IPS DF 6.9 (cell line): ENCODE data around the gene GALNT10.

Source experiments
- DNase-seq: peaks from one replicate; pipeline ENCODE4 v3.0.0-alpha.2; 2013; ENCODE audit warnings: low read depth, low spot score
- H3K27ac ChIP-seq: one replicate; pipeline ENCODE4 v1.5.1; 2013; ENCODE audit warnings: low read length, control low read depth
- H3K27me3 ChIP-seq: 2 replicates; pipeline ENCODE4 v1.6.1; 2013; ENCODE audit warnings: mild to moderate bottlenecking, low read length; ENCODE audit not compliant: control insufficient read depth, insufficient read depth
- H3K36me3 ChIP-seq: 2 replicates; pipeline ENCODE4 v1.6.1; 2013; ENCODE audit warnings: low read length; ENCODE audit not compliant: control insufficient read depth, insufficient read depth
- H3K4me1 ChIP-seq: 2 replicates; pipeline ENCODE4 v1.6.1; 2013; ENCODE audit warnings: low read length; ENCODE audit not compliant: control insufficient read depth, insufficient read depth
- H3K4me3 ChIP-seq: 2 replicates; pipeline ENCODE4 v1.5.1; 2013; ENCODE audit warnings: mild to moderate bottlenecking, low read length
- H3K9me3 ChIP-seq: 2 replicates; pipeline ENCODE4 v1.6.1; 2013; ENCODE audit warnings: low read length, inconsistent platforms; ENCODE audit not compliant: control insufficient read depth, insufficient read depth
- WGBS: extraction: QIAGEN DNeasy Blood & Tissue Kit; methylation state at CpG from one replicate; pipeline ENCODE4 v1.1.7; 2013; ENCODE audit warnings: mixed read lengths, missing lambda C conversion rate; ENCODE audit not compliant: insufficient read length, insufficient coverage; 5-methylcytosine and 5-hydroxymethylcytosine counted together

GALNT10 gene

DNA sequence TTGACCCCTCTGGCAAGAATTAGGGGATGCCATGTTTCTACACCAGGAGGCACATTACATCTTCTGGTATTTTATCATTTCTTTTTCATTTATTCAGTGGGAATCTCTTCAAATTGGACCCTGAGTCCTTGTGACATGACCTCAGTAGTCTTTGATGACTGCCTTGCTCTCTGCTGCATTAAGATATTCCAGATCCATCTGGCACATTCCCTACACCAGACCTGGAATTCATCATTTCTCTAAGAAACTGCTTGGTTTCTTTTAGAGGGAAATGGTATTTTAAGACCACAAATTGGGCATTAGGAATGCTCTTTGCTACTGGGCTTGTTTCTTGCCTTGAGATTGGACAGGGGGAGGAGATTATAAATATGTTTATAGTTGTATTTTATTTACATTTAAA is 61.0 kb downstream of the GALNT10 start:
- H3K4me1 ChIP-seq: peaks cover 1% of the 10 kb centered on the region
- no peaks in the 10 kb centered on the region for H3K9me3 ChIP-seq
- H3K27ac ChIP-seq: no peak overlapping the region
- H3K27me3 ChIP-seq: no peaks in the 10 kb centered on the region
- no peak for DNase-seq
- no peaks in the 10 kb centered on the region for H3K36me3 ChIP-seq
- H3K4me3 ChIP-seq: no peak overlapping the region

DNA sequence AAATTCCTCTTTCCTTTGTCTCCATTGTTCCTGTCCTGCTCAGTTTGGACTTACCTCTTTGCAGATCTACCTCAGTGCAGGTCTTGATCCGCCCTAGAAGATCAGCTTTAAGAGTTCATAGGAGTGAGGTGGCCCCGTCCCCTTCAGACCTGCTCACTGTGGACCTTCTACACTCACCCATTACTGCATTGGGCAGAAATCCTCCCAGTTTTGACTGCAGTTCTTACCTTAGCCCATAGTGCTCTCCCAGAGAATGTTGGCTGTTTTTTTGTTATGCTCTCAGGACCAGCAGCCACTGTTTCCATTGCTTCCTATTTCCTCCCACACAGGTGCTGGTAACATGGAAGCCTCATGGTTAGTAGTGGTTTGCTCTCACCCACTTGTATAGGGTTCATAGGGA is 63.3 kb downstream of the GALNT10 start:
- no CpG with 5 or more reads among the region's 2 CpGs for WGBS
- Histone ChIP-seq H3K36me3 (no peaks in the 10 kb centered on the region), H3K4me3 (no peak overlapping the region), H3K27ac (no peak overlapping the region), H3K27me3 (no peaks in the 10 kb centered on the region), H3K9me3 (no peaks in the 10 kb centered on the region), H3K4me1 (peaks cover 4% of the 10 kb centered on the region)
- no peak for DNase-seq

DNA sequence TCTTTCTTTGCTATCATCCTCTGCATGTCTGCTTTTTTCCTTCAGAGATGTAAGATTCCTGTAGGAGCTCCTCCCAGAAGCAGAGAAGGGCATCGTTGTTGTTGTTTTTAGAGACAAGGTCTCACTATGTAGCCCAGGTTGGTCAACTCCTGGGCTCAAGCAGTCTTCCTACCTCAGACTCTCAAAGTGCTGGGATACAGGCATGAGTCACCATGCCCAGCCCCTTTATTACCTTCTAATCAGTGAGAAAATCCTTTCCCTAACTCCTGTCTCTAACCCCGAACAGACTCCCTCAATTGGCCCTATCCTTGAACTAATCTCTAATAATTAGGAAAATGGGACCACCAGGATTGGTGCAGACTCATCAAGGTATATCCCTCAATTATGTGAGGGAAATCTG is 64.4 kb downstream of the GALNT10 start:
- H3K36me3 ChIP-seq: no peaks in the 10 kb centered on the region
- H3K27me3 ChIP-seq: no peaks in the 10 kb centered on the region
- no peak overlapping the region for H3K27ac ChIP-seq
- no peaks in the 10 kb centered on the region for H3K9me3 ChIP-seq
- no peak overlapping the region for H3K4me3 ChIP-seq
- DNase-seq: no peak
- peaks cover 4% of the 10 kb centered on the region for H3K4me1 ChIP-seq
- WGBS: no CpG with 5 or more reads among the region's 2 CpGs

DNA sequence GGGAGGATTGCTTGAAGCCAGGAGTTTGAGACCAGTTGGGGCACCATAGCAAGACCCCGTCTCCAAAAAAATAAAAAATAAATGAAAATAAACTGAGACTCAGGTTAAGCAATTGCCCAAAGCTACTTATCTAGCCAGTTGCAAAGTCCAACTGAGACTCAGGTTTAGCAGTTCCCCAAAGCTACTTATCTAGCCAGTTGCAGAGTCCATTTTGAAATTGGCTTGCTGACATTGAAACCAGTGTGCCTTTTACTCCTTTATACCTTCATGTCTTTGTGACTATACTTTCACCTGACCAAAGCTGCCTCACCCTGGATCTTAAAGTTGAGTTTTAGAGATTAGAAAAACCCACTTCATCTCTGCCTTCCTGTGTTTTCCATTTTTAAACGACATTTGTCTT is 66.5 kb downstream of the GALNT10 start:
- no peak overlapping the region for H3K4me3 ChIP-seq
- no peaks in the 10 kb centered on the region for H3K36me3 ChIP-seq
- no peaks in the 10 kb centered on the region for H3K9me3 ChIP-seq
- no peaks in the 10 kb centered on the region for H3K27me3 ChIP-seq
- no peak overlapping the region for H3K27ac ChIP-seq
- no CpG with 5 or more reads among the region's 2 CpGs for WGBS
- peaks cover 6% of the 10 kb centered on the region for H3K4me1 ChIP-seq
- DNase-seq: no peak

DNA sequence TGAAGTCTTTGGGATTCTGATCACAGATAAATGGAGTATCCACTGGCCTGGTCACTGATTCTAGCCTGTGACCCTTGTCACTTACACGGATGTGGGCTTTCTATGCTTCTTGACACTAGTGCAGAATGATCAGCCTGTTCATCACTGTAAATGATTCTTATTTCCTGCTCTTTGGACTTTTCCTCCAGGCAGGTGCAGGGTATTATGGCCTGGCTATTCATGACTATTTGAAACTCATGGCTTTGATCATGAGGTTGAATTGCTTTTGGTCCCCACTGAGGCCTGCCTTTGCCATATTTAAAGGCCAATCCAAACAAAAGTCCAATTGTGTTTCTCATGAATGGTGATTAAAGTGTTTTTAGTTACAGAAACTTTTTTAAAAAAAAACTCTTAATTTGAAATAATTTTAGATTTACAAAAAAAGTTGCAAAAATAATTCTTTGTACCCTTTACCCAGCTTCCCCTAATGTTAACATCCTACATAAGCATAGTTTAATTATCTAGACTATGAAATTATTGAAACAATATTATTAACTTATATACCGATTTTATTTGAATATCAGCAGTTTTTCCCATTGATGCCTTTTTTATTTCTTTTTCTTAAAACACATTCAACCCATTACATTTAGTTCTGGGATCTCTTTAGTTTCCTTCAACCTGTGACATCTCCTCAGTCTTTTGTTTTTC is 68.1 kb downstream of the GALNT10 start:
- Histone ChIP-seq H3K9me3 (no peaks in the 10 kb centered on the region), H3K27me3 (no peaks in the 10 kb centered on the region), H3K27ac (no peak overlapping the region), H3K4me1 (peaks cover 6% of the 10 kb centered on the region), H3K4me3 (no peak overlapping the region), H3K36me3 (no peaks in the 10 kb centered on the region)
- no CpG with 5 or more reads among the region's 2 CpGs for WGBS
- no peak for DNase-seq

DNA sequence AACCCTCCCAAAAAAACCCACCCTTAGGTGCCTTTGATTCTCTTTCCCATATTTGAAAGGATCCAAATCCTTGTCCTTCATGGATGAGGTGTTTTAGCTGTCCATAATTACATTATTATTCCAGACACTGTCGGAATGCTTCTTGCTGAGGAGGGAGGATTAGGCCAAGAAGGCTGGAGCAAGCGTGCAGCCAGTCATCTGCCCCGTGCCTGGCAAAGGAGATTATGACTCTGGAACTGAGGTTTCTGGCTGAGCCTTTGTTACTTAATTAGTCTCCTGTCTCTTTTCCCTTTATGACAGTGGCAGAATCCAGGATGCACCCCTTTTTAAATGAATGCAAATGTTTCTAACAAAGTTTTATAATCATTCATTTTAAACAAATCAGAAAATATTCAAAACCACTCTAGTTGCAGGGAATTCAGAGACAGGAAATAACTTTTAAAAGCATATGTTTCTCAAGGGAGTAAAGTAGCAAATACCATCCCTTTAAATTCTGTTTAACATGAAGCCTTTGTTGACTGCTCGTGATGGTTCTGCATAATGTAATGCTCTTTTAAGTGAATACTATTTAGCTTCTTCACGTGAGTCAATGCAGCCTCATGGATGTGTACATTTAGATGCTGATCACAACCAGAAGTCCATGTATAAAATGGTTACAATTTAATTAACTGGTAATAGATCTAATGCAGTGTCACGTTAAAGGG is 69.8 kb downstream of the GALNT10 start:
- Histone ChIP-seq H3K27me3 (no peaks in the 10 kb centered on the region), H3K4me3 (no peak overlapping the region), H3K4me1 (peaks cover 5% of the 10 kb centered on the region), H3K9me3 (no peaks in the 10 kb centered on the region), H3K36me3 (no peaks in the 10 kb centered on the region), H3K27ac (no peak overlapping the region)
- no peak for DNase-seq
- no CpG with 5 or more reads among the region's 6 CpGs for WGBS

DNA sequence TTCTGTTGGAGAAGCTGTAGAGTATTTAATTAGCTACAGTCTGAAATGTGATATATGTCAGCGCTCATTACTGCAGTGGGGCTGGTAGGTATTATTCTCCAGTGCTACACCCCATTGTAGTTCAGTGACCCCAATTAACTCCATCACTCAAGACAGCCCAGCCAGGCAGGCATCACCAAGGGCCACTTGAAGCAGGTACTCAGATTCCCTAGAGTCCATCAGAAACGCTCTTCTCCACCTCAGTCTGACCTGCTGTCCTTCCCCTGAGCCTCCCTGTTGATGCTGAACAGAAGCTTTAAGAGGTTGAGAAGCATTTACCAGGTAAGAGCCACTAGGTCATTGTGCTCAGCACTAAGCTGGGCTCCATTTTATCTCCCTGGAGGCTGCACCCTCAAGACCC is 71.8 kb downstream of the GALNT10 start:
- no peak for DNase-seq
- H3K36me3 ChIP-seq: no peaks in the 10 kb centered on the region
- WGBS: no CpG with 5 or more reads among the region's 2 CpGs

DNA sequence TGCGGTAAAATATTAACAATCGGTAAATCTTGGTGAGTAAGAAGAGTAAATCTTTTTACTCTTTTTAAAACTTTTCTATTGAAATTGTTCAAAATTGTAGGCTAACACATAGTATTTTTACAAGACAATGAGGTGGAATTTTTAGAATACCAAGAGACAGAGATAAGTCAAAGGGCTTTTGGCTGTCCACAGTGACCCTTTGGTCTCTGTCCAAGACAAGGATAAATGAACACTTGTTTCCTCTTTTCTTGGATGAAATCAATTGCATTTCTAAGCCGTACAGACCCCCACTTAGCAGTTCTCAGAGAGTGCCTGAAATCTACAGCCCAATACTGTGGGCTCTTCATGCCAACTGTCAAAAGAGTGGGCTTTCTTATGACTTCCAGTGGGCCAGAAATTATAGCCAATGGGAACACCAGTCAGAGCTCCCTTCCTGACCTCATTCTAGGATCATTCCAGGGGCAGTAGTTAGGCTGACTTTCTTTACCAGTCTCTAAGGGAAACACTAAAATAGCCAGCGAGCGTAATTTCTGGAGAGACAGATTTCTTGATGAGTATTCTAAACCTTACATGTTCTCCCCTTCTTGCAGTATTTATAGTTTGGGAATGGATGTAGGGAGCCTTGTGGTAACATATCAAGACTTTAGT is 74.1 kb downstream of the GALNT10 start:
- WGBS: no CpG with 5 or more reads among the region's 5 CpGs
- H3K4me3 ChIP-seq: no peak overlapping the region
- no peak for DNase-seq
- H3K4me1 ChIP-seq: peaks cover 4% of the 10 kb centered on the region
- H3K9me3 ChIP-seq: no peaks in the 10 kb centered on the region
- no peaks in the 10 kb centered on the region for H3K27me3 ChIP-seq
- no peak overlapping the region for H3K27ac ChIP-seq
- H3K36me3 ChIP-seq: no peaks in the 10 kb centered on the region

More for the DNA sequence above, 71.8 kb downstream of the GALNT10 start:
- no peak overlapping the region for H3K27ac ChIP-seq
- no peak overlapping the region for H3K4me3 ChIP-seq
- H3K4me1 ChIP-seq: peaks cover 6% of the 10 kb centered on the region
- H3K9me3 ChIP-seq: no peaks in the 10 kb centered on the region
- H3K27me3 ChIP-seq: no peaks in the 10 kb centered on the region

DNA sequence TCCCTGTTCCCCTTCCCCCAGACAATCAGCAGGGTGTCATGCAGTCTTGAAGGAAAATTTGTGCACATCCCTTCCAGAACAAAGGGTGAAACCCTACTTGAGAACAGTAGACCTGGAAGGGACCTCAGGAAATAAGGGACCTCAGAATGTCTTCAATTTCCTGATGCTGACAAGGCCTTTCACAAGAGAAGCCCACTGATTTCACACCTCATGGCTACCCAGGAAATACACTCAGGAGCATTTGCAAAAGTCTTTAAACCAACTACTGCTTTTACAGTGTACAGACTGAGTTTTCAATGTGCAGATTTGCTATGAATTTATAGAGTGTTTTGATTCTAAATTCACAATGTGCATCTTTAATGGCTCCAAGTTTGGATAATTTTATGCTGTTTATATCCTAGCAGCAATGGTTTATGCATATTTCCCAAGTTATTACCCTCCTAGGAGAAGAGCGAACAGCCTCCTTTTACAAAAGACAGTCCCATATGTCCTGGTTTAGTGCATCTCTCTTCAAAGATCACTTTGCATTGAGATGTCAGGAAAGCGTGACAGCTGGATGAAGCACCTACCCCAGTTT is 74.8 kb downstream of the GALNT10 start:
- Histone ChIP-seq H3K36me3 (no peaks in the 10 kb centered on the region), H3K9me3 (no peaks in the 10 kb centered on the region), H3K27ac (no peak overlapping the region), H3K4me1 (peaks cover 1% of the 10 kb centered on the region; the same call in 1 of the 2 replicates), H3K27me3 (no peaks in the 10 kb centered on the region), H3K4me3 (no peak overlapping the region)
- DNase-seq: no peak
- WGBS: no CpG with 5 or more reads among the region's 2 CpGs

DNA sequence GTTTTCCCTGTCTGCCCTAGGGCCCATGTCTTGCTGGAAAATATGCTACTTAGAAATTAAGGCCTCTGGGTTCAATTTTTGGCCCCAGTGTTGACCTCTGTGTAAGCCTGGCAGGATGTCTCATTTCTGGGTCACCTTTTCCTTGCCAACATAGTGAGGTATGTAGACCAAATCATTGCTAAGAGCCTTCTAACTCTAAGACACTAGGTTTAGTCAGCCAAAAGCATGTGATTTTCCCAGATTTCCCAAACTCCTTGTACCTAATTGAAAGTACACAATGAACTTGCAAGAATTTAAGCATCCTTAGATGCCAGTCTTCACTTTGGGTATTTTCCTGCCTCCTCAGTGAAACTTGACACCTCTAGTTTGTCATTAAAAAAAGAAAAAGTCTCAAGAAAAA is 77.0 kb downstream of the GALNT10 start:
- Histone ChIP-seq H3K4me1 (peaks cover 1% of the 10 kb centered on the region; the same call in 1 of the 2 replicates), H3K27me3 (no peaks in the 10 kb centered on the region), H3K9me3 (no peaks in the 10 kb centered on the region), H3K36me3 (no peaks in the 10 kb centered on the region), H3K4me3 (no peak overlapping the region), H3K27ac (no peak overlapping the region)
- DNase-seq: no peak
